GM21423 (cell line): ENCODE results near the gene TMEM63C.
"Not testable (repeated sequence)": the region's sequence is repeated elsewhere in the genome, so short reads cannot be mapped to it uniquely, and the experiment has no call there.

Source experiments
- ATAC-seq: cut with Tn5 transposase; IDR thresholded peaks from one replicate; pipeline ENCODE4 v1.9.1; 2021; ENCODE audit warnings: mild to moderate bottlenecking, moderate library complexity; ENCODE audit not compliant: unreplicated experiment

Gene TMEM63C

GRCh38 chr14:77275041-77275580, 93.5 kb downstream of the TMEM63C start:
- no peak for ATAC-seq

GRCh38 chr14:77275601-77276017, 94.0 kb downstream of the TMEM63C start:
- ATAC-seq = no peak

GRCh38 chr14:77276295-77276935, 94.8 kb downstream of the TMEM63C start:
- no peak for ATAC-seq

GRCh38 chr14:77276959-77277358, 95.4 kb downstream of the TMEM63C start:
- no peak for ATAC-seq

- ATAC-seq = no peak
Observed at GRCh38 chr14:77278461-77279230, 97.0 kb downstream of the TMEM63C start.

GRCh38 chr14:77279719-77280118, 98.1 kb downstream of the TMEM63C start:
- ATAC-seq = no peak

- ATAC-seq = not testable (repeated sequence)
Observed at GRCh38 chr14:77280921-77281320, 99.3 kb downstream of the TMEM63C start.

GRCh38 chr14:77281852-77282410, 100.3 kb downstream of the TMEM63C start:
- ATAC-seq = no peak

GRCh38 chr14:77284066-77284465, 102.5 kb downstream of the TMEM63C start:
- no peak for ATAC-seq

- ATAC-seq = no peak
Observed at GRCh38 chr14:77284466-77284865, 102.9 kb downstream of the TMEM63C start.

- no peak for ATAC-seq
Observed at GRCh38 chr14:77286576-77286975, 105.0 kb downstream of the TMEM63C start.

- ATAC-seq = no peak
Observed at GRCh38 chr14:77290705-77291104, 109.1 kb downstream of the TMEM63C start.

- ATAC-seq = no peak
Observed at GRCh38 chr14:77296155-77296554, 114.6 kb downstream of the TMEM63C start.

- ATAC-seq = no peak
Observed at GRCh38 chr14:77296906-77297305, 115.3 kb downstream of the TMEM63C start.

GRCh38 chr14:77299771-77300170, 118.2 kb downstream of the TMEM63C start:
- ATAC-seq = no peak

- no peak for ATAC-seq
Observed at GRCh38 chr14:77301103-77301502, 119.5 kb downstream of the TMEM63C start.

- ATAC-seq = no peak
Observed at GRCh38 chr14:77302926-77303325, 121.3 kb downstream of the TMEM63C start.

GRCh38 chr14:77303417-77304156, 122.0 kb downstream of the TMEM63C start:
- ATAC-seq = peak; percentile 77

- ATAC-seq = no peak
Observed at GRCh38 chr14:77305696-77306095, 124.1 kb downstream of the TMEM63C start.

GRCh38 chr14:77306416-77306815, 124.8 kb downstream of the TMEM63C start:
- no peak for ATAC-seq

- no peak for ATAC-seq
Observed at GRCh38 chr14:77306851-77307496, 125.4 kb downstream of the TMEM63C start.
